IMR-90 (cell line): ENCODE data around the gene ALK.
A peak's percentile ranks its signal among the peaks of the same experiment; 100 is the strongest.

Experiments used
- BHLHE40 ChIP-seq: fragments of 150-350 bp; IDR thresholded peaks from 2 replicates; pipeline ENCODE4 v1.6.1; 2016; ENCODE audit warnings: mild to moderate bottlenecking, low read depth, low read length
- CTCF ChIP-seq: conservative IDR thresholded peaks from 2 replicates; pipeline ENCODE4 v1.5.1; 2012; ENCODE audit warnings: mild to moderate bottlenecking, low read depth, low read length, improper control_type of control experiment
- ELK1 ChIP-seq: fragments of 150-350 bp; IDR thresholded peaks from 2 replicates; pipeline ENCODE4 v1.6.1; 2016; ENCODE audit warnings: low read depth, mild to moderate bottlenecking, low read length, moderate library complexity, borderline replicate concordance
- FOS ChIP-seq: fragments of 150-350 bp; IDR thresholded peaks from 2 replicates; pipeline ENCODE4 v1.6.1; 2016; ENCODE audit warnings: low read depth, low read length
- MAFK ChIP-seq: IDR thresholded peaks from 2 replicates; pipeline ENCODE4 v1.6.1; 2012; ENCODE audit warnings: low read depth, low read length, improper control_type of control experiment
- MXI1 ChIP-seq: IDR thresholded peaks from 2 replicates; pipeline ENCODE4 v1.6.1; 2012; ENCODE audit warnings: low read depth, mild to moderate bottlenecking, low read length, moderate library complexity, borderline replicate concordance
- NFE2L2 ChIP-seq: fragments of 150-350 bp; IDR thresholded peaks from 2 replicates; pipeline ENCODE4 v1.6.1; 2016; ENCODE audit warnings: low read depth, mild to moderate bottlenecking, low read length
- POLR2A ChIP-seq: IDR thresholded peaks from 2 replicates; pipeline ENCODE4 v1.6.1; 2012; ENCODE audit warnings: mild to moderate bottlenecking, low read depth, low read length
- RAD21 ChIP-seq: IDR thresholded peaks from 2 replicates; pipeline ENCODE4 v1.6.1; 2012; ENCODE audit warnings: low read length, improper control_type of control experiment
- RCOR1 ChIP-seq: IDR thresholded peaks from 2 replicates; pipeline ENCODE4 v1.6.1; 2012; ENCODE audit warnings: mild to moderate bottlenecking, low read length, improper control_type of control experiment; ENCODE audit not compliant: insufficient replicate concordance
- RFX5 ChIP-seq: IDR thresholded peaks from 2 replicates; pipeline ENCODE4 v1.8.0; 2012; ENCODE audit warnings: low read depth, mild to moderate bottlenecking, low read length, moderate library complexity
- USF2 ChIP-seq: fragments of 150-350 bp; IDR thresholded peaks from 2 replicates; pipeline ENCODE4 v1.6.1; 2017; ENCODE audit warnings: mild to moderate bottlenecking, antibody characterized with exemption, low read length, low read depth

GRCh38 chr2:29162204-29162928, 759.0 kb downstream of the ALK start:
- TF ChIP-seq CTCF (no peak), FOS (no peak), MAFK (peak; percentile 74), POLR2A (no peak), RAD21 (no peak), RCOR1 (no peak), NFE2L2 (no peak), MXI1 (no peak), BHLHE40 (no peak), ELK1 (no peak), USF2 (no peak), RFX5 (no peak)
